Colonic mucosa (tissue), 4 donors: ENCODE measurements around the gene DPP6. TPM values are rescaled to one million over a fixed set of nuclear protein-coding genes. Genes with fewer than 3 reads are reported as not detected.

ENCODE experiments used
- DNase-seq: peaks from one replicate; pipeline ENCODE4 v3.0.0-alpha.2; 2020
- H3K27ac ChIP-seq: fragments of 200-600 bp; one replicate; pipeline ENCODE4 v1.8.0; 2021
- H3K27me3 ChIP-seq: fragments of 200-600 bp; one replicate; pipeline ENCODE4 v1.8.0; 2021
- H3K36me3 ChIP-seq: fragments of 200-600 bp; one replicate; pipeline ENCODE4 v1.8.0; 2021
- H3K4me1 ChIP-seq: fragments of 200-600 bp; one replicate; pipeline ENCODE4 v1.8.0; 2021; ENCODE audit warnings: mild to moderate bottlenecking
- H3K4me3 ChIP-seq: fragments of 200-600 bp; one replicate; pipeline ENCODE4 v1.8.0; 2021
- H3K9ac ChIP-seq, 2 donors: one replicate each; pipeline ENCODE4 v1.7.0; 2013; ENCODE audit warnings: control low read depth in 2 of 2, low read depth in 2 of 2, low read length in 2 of 2
- H3K9me3 ChIP-seq: fragments of 200-600 bp; one replicate; pipeline ENCODE4 v1.8.0; 2021
- CTCF ChIP-seq: fragments of 200-600 bp; IDR thresholded peaks from one replicate; pipeline ENCODE4 v1.8.0; 2022; ENCODE audit warnings: antibody characterized with exemption, mild to moderate bottlenecking
- intact Hi-C: fragments of 100-400 bp; cut with DNase I; formaldehyde crosslinking; loops from one replicate; pipeline ENCODE4 v1.14.1; 2022
- total RNA-seq, 2 donors: library from RNA; stranded (reverse); fragmentation: NEBNext Ultra II Directional in 1 of 2; extraction: Animal tissue kit (Norgen Biotek cat#: 25700) in 1 of 2; gene quantifications; one replicate each; pipeline ENCODE4 v1.2.1, GENCODE V29; 2021
- donor health status: healthy.
- donor health status: DM: no; HTN: no; CAD: no.
- donor health status: DM: no; HTN: no; CAD: no.

DPP6 gene
- total RNA-seq, 2 donors from 2014 or later, result 0.17 to 3.9 TPM

GRCh38 chr7:154472343-154472742, 420.1 kb downstream of the DPP6 start:
- no peak overlapping the region for H3K4me3 ChIP-seq
- no peaks in the 10 kb centered on the region for H3K27me3 ChIP-seq
- no peak for DNase-seq
- intact Hi-C loops, result no loop called here
- H3K9ac ChIP-seq, result no peak overlapping the region
- H3K36me3 ChIP-seq, result no peaks in the 10 kb centered on the region
- H3K27ac ChIP-seq, result no peak overlapping the region
- no peak for TF ChIP-seq CTCF
- no peaks in the 10 kb centered on the region for H3K9me3 ChIP-seq
- H3K4me1 ChIP-seq, result no peaks in the 10 kb centered on the region

- no peaks in the 10 kb centered on the region for H3K4me1 ChIP-seq
Observed at GRCh38 chr7:154473360-154473759, 421.2 kb downstream of the DPP6 start.

GRCh38 chr7:154474903-154475520, 422.8 kb downstream of the DPP6 start:
- intact Hi-C loops, result no loop called here
- H3K9ac ChIP-seq, result no peak overlapping the region
- H3K9me3 ChIP-seq, result no peaks in the 10 kb centered on the region

More at GRCh38 chr7:154473360-154473759, 421.2 kb downstream of the DPP6 start:
- H3K27ac ChIP-seq, result no peak overlapping the region
- no peak for DNase-seq
- no peak overlapping the region for H3K4me3 ChIP-seq
- intact Hi-C loops, result no loop called here
- H3K9me3 ChIP-seq, result no peaks in the 10 kb centered on the region
- TF ChIP-seq CTCF, result no peak
- H3K27me3 ChIP-seq, result no peaks in the 10 kb centered on the region
- H3K9ac ChIP-seq, result no peak overlapping the region
- H3K36me3 ChIP-seq, result no peaks in the 10 kb centered on the region

GRCh38 chr7:154475864-154476263, 423.7 kb downstream of the DPP6 start:
- Histone ChIP-seq H3K36me3 (no peaks in the 10 kb centered on the region), H3K9me3 (no peaks in the 10 kb centered on the region), H3K4me1 (no peaks in the 10 kb centered on the region), H3K27me3 (no peaks in the 10 kb centered on the region), H3K4me3 (no peak overlapping the region), H3K27ac (no peak overlapping the region), H3K9ac (no peak overlapping the region)
- TF ChIP-seq CTCF, result no peak
- no peak for DNase-seq
- intact Hi-C loops, result no loop called here

More at GRCh38 chr7:154474903-154475520, 422.8 kb downstream of the DPP6 start:
- DNase-seq, result no peak
- Histone ChIP-seq H3K4me1 (no peaks in the 10 kb centered on the region), H3K36me3 (no peaks in the 10 kb centered on the region), H3K4me3 (no peak overlapping the region), H3K27ac (no peak overlapping the region), H3K27me3 (no peaks in the 10 kb centered on the region)
- TF ChIP-seq CTCF, result no peak

GRCh38 chr7:154480817-154481216, 428.6 kb downstream of the DPP6 start:
- no peak overlapping the region for H3K4me3 ChIP-seq
- no peaks in the 10 kb centered on the region for H3K36me3 ChIP-seq
- no peaks in the 10 kb centered on the region for H3K4me1 ChIP-seq
- DNase-seq, result no peak
- no peak overlapping the region for H3K9ac ChIP-seq
- H3K27ac ChIP-seq, result no peak overlapping the region
- TF ChIP-seq CTCF, result no peak
- no peaks in the 10 kb centered on the region for H3K9me3 ChIP-seq
- intact Hi-C loops, result no loop called here
- no peaks in the 10 kb centered on the region for H3K27me3 ChIP-seq
